Adrenal gland (tissue), 5 donors: ENCODE data around the gene CD74.

ENCODE experiments used
- CTCF ChIP-seq, 6 experiments: fragments of 450-650 bp in 4 of 6; fragments of 200-600 bp in 2 of 6; sonication (generic) in 1 of 6; IDR thresholded peaks; 1 replicate in 5 of 6; 2 replicates in 1 of 6; pipeline versions ENCODE4 v1.5.1 to v1.8.0; 2016 to 2021; ENCODE audit warnings: antibody characterized with exemption in 6 of 6, mild to moderate bottlenecking in 2 of 6, moderate library complexity in 1 of 6
- POLR2A ChIP-seq, 2 donors: fragments of 450-650 bp; IDR thresholded peaks; one replicate each; pipeline ENCODE4 v1.6.1; 2017; ENCODE audit warnings: antibody characterized with exemption in 2 of 2, mild to moderate bottlenecking in 2 of 2, moderate library complexity in 1 of 2
- donor health status: DM: no; HTN: no; CAD: no.

- TF ChIP-seq CTCF (IDR thresholded peaks at IDR 0.05), result no peak
- TF ChIP-seq POLR2A (IDR thresholded peaks at IDR 0.05), result no peak
Observed at GRCh38 chr5:150368526-150368925, 44.2 kb downstream of the CD74 start.
